Inflammatory macrophage (primary cell): ENCODE measurements around the gene TCEA2.

Experiments
- DNase-seq, 2 donors: peaks; one replicate each; pipeline ENCODE4 v3.0.0-alpha.2; 2020 to 2022

TCEA2 gene

DNA sequence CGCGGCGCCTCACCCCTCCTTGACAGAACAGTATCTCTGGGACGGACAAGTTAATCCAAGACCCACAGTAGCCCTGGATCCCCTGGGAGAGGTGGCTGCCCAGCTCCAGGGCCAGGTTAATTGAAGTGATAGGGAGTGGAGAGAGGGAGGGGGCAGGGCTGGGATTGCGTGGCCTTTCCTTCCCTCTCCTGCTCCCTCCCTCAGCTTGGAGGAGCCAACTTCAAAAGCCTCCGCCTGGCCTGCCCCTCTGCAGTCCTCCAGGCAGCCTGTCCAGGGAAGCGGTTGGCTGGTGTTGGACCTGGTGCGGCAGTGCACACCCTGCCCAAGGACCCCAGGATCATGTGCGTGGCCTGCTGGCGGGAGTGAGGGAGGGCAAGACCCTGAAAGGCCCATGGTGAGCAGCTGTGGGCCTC, 27.1 kb upstream of the TCEA2 start, which contains the start of gene C20orf204:
Gene C20orf204, plus strand, starts transcription at position 250 of the 413 bp plus-strand sequence. Its CDS starts 142 bp downstream, at position 392.
- DNase-seq, result no peak

DNA sequence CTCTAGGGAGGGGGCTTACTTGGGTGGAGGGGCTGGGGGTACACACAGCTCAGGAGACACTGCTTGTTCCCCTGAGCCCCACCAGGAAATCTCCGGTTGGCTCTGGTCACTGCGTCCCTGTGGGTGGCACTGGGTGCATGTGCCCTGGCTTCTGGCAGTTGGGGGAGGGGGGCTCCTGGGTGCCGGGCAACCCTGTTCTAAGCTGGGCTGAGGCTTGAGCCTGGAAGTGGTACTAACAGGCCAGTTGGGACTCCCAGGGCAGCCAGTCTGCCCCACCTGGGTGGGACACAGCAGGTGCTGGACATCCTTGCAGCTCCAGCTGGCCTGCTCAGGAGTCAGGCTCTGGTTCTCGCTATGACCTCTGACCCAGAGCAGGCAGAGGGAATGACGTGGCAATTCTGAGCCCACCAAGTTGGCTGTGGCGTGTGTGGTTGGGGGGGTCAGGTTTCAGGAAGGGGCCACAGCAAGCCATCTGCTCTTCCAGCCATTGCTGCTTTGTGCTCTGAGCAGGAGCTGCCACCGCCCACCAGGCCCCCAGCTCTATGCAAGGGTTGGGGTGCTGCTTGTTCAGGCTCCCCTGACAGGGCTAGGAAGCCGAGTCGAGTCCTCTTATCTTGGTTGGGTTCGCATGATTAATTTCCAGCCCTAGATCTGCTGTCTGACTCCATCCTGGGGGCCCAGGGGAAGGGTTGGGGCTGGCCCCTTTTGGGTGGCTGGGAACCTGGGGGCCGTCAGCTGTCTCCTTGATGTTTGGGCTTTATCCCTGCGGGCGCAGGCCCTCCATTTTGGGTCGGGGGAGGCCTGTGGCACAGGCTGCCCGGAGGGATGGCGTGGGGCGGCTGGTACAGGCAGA, 26.4 kb upstream of the TCEA2 start:
- DNase-seq, result no peak

DNA sequence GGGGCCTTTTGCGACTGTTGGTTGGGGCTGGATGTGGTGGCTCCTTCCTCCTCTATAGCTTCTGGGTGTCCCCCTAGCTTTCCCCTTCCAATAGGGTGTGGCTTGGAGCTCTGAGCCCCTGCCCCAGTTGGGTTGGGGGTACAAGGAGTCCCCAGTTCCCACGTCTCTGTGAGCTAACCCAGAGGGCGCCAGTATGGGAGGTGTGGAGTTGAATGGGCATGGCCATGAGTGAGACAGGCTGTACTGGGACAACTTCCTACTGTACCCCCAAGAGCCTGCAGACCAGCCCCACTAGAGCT, 25.9 kb upstream of the TCEA2 start:
- DNase-seq, result no peak

DNA sequence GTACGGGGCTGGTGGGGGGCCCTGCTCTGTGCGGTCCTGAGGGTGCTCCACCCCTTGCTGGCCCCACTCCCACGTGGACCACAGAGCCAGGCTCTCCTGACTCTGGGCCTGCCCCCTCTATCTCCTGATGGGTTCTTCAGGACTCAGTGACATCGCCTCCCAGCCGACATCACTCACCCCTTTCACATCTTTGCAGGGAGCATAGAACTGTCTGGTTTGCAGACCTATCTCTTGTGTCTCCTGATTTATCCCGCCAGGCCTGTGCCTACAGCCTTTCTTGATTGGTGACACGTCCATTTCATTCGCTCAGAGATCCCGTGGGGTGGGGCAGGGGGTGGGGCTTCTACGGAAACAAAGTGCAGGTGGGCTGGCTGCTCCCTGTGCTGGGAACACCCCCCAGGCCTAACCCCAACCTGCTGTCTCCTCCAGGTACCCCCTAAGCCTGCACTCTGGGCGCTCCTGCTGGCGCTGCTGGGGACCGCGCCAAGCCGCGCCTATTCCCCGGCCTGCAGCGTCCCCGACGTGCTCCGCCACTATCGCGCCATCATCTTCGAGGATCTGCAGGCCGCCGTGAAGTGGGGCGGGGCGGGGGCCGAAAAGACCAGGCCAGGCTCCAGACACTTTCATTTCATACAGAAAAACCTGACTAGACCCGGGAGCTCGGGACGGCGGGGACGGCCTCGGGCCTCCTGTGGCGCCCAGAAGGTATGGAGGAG, 25.3 kb upstream of the TCEA2 start:
- DNase-seq, result no peak

DNA sequence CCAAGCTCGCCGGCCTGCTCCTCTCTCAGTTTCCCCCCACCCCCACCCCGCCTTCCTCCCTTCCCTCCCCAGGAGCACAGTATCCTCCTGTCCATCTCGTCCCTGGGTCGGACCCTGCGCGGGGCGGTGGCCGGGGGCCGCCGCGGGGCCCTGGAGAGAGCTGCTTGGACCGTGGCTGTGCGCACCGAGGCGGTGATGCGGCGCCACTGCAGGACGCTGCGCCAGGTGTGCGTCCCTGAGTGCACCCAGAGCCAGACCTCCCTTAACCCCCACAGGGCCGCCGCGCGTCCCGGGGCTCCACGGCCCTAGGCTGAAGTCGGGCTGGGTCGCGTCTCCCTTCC, 24.8 kb upstream of the TCEA2 start:
- no peak for DNase-seq

DNA sequence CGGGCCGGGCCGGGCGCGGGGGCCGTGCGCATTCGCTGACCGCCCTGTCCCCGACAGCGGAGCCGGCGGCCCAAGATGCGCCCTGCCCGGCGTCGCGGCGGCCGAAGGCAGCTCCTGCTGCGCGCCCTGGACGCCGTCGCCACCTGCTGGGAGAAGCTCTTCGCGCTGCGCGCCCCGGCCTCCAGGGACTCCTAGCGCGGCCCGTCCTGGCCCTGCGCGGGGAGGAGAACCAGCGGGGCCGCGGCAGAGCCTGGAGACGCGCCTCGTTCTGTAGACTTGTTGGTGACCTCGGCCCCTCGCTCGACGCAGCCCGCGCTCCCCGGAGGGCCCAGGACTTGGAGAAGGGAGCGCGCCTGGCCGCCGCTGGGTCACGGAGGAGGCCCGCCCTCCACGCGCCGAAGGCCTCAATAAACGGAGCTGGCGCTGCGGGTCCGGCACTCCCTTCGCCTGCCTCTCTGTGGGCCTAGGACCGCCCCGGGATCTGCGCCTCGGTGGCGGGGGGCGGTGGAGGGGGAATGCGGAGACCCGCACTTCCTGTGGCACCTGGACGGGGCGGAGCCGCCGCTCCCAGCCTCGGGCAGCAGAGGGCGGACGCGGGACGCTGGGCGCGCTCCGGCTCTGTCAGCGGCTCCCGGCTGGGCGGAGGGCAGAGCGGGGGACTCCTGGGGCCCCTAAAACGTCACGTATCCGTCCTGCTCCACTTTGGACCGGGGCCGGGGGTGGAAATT, 24.3 kb upstream of the TCEA2 start:
- peak; percentile 45 to 70 for DNase-seq

DNA sequence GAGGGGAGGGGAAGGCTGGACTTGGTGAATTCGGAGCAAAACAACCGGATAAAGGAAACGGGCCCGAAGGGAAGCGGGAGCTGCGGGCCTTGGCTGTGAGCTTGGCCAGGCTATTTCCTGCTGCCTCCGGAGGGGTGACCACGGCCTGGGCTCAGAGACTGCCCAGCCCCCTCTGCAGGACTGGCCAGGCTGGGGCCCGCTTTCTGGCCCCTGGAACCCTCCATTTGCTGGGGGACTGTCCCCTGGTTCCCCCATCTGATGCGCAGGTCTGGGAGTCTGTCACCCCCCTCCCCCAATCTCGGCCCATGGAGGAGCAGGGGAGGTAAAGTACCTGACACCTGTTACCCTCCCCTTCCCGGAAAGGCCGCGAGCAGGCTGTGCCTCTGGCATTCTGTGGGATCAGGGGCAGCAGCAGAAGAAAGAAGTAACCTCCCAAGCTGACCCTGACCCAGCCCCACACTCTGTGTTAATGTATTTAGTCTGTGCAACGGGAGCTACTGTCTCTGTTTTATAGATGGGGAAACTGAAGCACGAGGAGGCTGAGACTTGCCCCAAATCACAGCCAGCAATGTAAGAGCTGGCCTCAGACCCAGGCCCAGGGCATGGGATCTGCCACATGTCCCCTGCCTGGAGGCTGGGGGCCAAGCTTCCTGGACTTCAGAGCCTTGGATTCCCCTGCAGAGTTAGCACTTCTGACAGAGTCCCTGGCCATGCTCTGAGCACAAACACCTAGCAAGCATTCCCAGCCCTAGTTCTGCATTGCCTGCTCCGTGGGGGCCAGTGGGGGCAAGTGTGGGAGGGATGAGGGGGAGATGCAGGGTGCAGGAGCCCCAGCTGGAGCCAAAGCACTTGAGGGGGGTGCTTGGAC, 23.5 kb upstream of the TCEA2 start:
- no peak for DNase-seq

DNA sequence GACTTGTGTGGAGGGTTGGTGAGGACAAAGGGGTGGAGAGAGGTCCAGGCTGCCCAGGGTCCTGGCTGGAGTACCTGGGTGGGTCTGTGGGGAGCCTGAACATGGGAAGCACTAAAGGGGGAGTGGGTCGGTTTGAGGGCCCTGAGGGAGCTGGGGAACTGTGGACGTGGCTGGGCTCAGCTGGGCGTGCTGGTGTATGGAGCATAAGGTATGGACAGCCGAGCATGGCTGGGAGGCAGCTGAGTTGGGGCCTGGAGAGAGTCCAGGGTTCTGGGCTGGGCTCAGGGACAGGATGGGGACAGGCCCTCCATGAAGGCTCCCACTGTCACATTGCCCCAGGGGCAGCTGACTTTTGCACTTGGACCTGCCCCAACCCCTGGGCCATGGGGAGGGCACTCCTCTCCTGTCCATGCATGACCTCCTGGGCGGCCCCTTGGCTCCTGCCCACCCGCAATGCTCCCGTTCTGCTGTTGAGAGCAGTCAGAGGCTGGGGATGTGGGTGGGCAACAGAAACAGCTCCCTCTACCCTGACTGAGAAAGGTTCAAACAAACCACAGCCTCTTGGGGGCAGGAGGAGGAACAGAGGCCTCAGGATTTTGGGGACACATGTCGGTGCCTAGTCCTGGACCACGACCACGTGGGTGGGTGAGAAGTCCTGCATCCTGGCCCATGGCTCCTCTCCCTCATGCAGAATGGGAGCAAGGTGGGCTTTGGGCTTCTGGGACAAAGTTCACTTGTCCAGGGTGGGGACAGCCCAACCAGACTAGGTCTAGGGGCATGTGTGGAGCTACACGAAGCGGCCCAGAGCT, 22.6 kb upstream of the TCEA2 start:
- DNase-seq, result no peak

DNA sequence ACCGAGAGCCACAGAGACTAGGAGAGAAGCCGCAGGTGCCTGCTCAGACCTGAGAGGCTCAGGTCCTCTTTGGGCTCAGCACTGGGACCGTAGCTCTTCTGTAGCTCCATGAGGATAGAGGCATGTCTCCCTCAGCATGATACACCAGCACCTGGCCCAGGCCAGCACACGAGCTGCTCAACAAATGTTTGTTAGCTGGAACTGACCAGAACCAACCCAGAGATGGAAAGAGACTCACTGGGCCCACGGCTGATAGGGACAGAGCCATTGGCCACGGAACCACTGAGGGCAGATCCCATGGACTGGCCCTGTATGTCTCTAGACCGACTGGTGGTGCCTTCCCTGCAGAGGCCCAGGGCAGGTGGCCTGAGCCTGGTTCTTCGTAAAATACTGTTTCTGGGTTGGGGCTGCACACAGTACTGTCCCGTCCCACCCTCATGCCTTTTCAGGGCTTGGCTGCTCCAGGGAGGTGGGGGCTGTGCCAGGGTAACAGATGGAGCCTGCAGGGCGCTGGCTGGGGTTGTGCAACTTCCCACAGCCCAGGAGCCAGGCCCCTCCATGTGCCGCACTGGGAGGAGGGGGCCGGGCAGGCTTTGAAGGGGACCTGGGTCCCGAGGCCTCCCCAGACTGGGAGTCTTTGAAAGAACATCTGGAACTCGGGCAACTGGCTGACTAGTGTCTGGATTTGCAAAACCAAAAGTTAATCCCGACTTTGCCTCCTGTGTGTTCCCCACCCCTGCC, 21.8 kb upstream of the TCEA2 start:
- no peak for DNase-seq

DNA sequence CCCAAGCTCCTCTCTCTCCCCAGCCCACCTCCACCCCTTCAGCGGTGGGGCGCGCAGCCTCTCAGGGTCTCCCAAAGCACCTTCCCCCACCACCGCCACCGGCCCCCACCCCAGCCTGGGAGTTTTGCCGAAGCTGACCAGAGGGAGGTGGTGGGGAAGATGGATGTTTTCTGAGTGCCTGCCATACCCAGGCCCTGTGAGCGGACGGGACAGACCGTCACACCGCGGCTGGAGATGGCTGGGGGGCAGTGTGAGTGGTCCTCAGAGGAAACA, 21.3 kb upstream of the TCEA2 start:
- DNase-seq, result no peak

DNA sequence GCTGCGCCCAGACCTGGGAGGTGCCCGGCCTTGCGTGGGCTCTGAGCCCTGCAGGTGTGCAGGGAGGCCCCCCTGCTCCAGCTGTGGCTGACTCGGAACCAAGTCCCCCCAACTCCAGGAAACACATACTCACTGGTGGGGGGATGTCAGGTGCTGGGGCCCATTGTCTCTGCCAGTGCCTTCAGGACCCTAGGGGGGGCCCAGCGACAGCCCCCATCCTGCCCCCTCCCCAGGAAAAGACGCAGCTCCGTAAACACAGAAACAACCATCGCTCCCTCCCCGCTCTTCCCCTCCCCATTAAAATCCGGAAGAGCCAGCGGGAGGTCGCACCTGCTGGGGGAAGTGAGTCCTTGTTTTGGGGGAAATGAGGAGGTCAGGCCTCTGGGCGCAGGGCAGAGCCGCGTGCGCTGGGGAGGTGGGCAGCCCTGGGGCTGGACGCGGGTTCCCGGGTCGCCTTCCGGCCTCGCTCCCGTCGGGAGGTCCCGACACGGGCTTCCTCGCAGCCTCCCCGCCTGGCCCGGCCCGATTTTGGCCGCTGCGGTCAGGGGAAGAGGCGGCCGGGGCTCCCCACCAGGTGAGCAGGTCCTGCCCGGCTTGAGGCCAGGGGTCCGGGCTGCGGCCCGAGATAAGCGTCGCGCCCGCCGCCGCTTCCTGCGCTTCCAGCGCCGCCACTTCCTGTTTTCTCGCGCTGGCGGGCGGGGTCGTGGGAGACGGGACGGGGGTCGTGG, 20.8 kb upstream of the TCEA2 start:
- DNase-seq, result no peak

DNA sequence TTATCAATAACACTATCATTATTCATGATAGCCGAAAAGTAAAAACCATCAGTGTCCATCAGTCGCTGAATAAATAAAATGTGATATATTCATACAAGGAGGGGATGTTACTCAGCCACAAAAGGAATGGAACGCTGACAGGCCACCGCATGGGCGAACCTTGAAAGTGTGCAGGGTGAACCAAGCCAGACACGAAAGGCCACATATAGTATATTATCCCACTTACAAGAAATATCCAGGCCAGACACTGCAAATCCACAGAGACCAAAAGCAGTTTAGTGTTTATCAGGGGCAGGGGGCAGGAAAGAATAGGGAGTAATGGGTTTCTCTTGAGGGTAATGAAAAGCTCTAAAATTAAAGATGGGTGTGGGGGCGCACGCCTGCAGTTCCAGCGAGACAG, 19.2 kb upstream of the TCEA2 start:
- no peak for DNase-seq

DNA sequence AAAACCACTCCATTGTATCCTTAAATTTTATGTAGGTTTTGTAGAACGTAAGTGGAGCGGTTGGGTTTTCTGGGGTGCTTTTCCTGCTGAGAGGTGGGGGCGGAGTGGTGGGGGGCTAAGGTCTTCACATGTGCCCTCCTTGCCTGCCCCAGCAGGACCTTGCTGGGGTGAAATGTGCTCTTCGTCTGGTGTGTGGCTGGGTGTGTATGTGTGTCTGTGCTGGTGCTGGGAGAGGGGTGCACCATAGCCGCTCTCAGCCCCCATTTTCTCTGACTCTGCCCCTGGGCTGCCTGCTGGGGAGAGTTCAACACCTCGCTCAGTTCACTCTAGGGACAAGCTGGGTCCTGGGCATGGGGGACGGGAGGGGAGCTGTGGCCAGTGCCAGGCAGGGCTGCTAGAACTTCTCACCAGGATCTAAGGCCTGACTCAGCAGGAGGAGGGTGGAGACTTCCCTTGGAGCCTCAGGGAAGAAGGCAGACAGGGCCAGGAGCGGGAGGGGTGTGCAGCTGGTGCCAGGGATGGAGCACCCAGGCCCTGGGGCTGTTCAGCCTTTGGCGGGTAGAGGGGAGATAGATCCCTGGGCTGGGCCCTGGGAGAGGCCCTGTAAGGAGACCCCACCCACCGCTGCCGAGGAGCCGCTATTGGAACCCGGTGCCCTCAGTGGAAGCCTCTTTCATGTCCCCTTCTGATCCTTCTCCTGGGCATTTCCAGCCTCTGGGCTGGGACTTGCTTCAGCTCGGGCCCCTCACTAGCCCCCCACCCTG, 18.3 kb upstream of the TCEA2 start:
- no peak for DNase-seq

DNA sequence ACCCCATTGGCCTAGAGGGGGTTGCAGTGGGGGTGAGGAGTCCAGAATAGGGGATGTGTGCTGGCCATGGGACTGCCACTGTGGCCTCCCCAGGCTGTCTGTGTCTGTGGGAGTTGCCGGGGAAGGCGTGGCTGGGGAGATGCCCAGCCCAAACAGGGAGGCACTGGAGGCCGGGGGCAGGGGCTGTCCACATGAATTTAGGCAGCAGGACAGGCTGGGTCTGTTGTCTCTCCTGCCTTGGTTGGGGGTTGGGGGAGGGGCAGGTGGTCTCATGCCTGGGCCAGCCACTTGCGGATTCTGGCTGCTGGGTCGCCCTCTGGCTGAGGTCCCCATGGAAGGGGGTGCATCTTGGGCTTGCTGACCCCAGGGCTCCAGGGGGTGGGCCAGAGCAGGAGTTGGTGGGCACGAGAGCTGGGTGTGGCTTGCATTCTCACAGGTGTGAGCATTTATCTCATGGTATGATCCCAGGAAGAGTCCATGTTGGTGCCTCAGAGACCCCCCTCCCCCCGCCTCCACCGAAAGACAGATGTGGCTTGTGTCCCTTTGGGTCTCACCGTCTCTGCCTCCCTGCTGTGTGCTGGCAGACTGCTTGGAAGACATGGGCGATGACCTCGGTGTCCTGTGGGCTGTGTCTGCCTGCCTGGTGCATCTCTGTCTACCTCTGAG, 17.5 kb upstream of the TCEA2 start:
- DNase-seq, result no peak

DNA sequence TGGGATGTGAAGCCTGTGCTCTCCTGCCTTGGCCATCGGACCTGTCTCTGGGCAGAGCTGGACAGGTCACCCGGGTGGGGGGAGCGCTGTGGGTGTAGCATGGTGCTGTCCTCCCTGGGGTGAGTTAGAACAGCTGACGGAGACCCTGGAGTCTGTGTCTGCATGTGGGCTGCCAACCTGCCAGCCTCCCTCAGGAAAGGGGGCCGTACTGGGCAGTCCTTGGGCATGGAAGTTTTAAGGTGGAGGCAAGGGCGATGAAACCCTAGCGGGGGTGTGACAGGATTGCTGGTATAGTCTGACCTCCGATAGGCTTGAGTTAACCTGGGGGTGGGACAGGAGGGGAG, 16.0 kb upstream of the TCEA2 start:
- no peak for DNase-seq

DNA sequence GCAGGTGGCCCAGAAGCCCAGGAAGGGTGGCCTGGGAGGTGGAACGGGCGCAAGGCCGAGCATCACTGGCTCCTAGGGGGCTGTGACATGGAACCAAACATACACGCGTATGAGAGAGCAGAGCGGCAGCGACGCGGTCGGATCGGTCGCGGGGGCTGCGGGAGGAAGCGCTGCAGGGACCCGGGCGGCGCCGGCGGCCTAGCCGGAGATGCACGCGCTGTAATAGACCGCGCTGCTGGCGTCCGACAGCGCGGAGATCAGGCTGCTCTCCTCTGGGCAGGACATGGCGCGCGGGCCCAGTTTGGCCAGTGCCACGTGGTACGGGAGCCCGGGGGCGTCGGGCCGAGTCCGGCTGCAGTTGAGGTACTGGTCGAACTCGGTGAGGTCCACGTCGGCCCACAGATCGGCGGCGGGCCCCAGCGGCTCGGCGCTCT, 15.0 kb upstream of the TCEA2 start:
- DNase-seq, result no peak

DNA sequence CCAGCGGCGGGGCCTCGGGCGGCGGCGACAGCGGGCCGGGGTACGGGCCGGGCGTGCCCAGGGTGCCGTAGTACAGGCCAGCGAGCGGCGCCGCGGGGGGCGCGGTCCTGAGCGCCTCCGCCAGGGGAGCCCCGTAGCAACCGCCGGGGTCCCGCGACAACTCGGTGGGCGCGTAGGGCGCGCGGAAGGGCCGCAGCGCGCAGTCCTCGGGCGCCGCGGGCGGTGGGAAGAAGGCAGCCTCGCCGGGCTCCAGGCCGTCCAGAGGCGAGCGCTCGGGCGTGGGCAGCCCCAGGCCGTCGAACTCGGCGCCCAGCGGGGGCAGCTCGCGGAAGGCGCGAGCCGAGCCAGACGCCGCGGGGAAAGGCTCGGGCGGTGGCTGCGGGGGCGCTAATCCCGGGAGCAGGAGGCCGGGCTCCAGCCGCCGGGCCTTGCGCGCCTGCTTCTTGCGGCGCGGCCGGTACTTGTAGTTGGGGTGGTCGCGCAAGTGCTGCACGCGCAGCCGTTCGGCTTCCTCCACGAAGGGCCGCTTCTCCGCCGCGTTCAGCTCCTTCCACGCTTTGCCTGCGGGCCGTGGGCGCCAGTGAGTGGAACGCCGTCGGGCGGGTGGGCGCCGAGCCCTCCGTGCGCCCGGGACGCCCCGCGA, 14.5 kb upstream of the TCEA2 start:
- no peak for DNase-seq

DNA sequence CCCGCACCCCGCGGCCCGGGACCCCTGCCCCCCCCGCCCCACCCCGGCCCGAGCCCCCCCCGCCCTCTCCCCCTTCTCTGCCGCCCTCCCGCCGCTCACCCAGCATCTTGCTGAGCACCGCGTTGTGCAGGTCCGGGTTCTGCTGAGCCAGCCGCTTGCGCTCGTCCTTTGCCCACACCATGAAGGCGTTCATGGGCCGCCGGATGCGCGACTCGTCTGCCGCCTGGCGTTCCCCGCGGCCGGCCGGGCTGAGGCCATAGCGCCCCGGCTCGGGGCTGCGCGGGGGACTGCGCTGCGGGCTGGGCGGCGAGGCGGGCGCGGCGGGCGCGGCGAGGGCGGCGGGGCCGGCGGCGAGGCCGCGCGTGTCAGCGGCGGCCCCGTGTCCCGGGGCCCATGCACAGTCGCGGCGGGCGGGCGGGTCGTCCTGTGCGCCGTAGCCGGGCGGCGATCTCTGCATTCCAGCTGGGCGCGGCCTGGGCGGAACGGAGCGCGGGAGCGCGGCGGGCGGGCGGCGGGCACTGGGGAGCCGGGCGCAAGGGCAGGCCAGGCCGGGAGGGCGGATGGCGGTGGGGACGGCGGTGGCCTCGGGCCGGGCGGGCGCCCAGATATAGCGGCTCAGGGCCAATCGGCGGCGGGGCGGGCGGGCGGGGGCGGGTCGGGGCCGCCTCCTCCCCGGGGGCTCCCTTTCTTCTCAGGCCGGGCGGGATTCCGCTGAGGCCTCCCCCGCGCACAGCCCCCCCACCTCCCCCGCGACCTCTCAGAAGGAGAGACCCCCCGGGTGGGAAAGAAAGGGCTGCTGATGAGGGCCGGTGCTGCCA, 13.7 kb upstream of the TCEA2 start, which contains the start of gene SOX18:
Gene SOX18, minus strand, starts transcription at position 580 of the 818 bp plus-strand sequence. Its CDS starts 123 bp downstream, at position 457.
- DNase-seq, result peak in 1 of 2 donors; percentile 42
